Esophagus squamous epithelium (tissue), 5 donors: ENCODE measurements around the gene FGF12. TPM values are rescaled to one million over a fixed set of nuclear protein-coding genes. Genes with fewer than 3 reads are reported as not detected.

Experiments
- DNase-seq: peaks from one replicate; lab custom pipeline; 2025; lab: John Stamatoyannopoulos, UW
- H3K27ac ChIP-seq, 4 donors: fragments of 200-600 bp; sonication (generic); one replicate each; pipeline ENCODE4 v1.5.1; 2016 to 2019; ENCODE audit warnings: mild to moderate bottlenecking in 1 of 4
- H3K27me3 ChIP-seq, 4 donors: fragments of 200-600 bp; sonication (generic); 1 replicate in 3 of 4; 2 replicates in 1 of 4; pipeline versions ENCODE4 v1.5.1 to v1.6.0; 2017 to 2021; ENCODE audit warnings: antibody characterized with exemption in 1 of 4
- H3K36me3 ChIP-seq, 3 donors: fragments of 200-600 bp; sonication (generic); one replicate each; pipeline ENCODE4 v1.5.1; 2016 to 2019
- H3K4me1 ChIP-seq, 3 donors: fragments of 200-600 bp; sonication (generic); one replicate each; pipeline ENCODE4 v1.5.1; 2017 to 2019
- H3K4me3 ChIP-seq, 4 donors: fragments of 200-600 bp; sonication (generic); 1 replicate in 3 of 4; 2 replicates in 1 of 4; pipeline ENCODE4 v1.5.1; 2016 to 2019; ENCODE audit warnings: mild to moderate bottlenecking in 2 of 4, moderate library complexity in 1 of 4
- H3K9me3 ChIP-seq, 3 donors: fragments of 200-600 bp; sonication (generic); one replicate each; pipeline ENCODE4 v1.5.1; 2016 to 2019
- CTCF ChIP-seq, 6 experiments: fragments of 450-650 bp in 4 of 6; fragments of 200-600 bp in 2 of 6; sonication (generic) in 2 of 6; IDR thresholded peaks; one replicate each; pipeline ENCODE4 v1.5.1; 2016 to 2019; ENCODE audit warnings: antibody characterized with exemption in 6 of 6, mild to moderate bottlenecking in 4 of 6, moderate library complexity in 4 of 6
- POLR2A ChIP-seq, 4 donors: fragments of 450-650 bp; IDR thresholded peaks; one replicate each; pipeline ENCODE4 v1.6.1; 2017; ENCODE audit warnings: antibody characterized with exemption in 4 of 4, mild to moderate bottlenecking in 4 of 4, moderate library complexity in 3 of 4
- WGBS, 2 donors: methylation state at CpG; one replicate each; pipeline ENCODE4 v1.1.5; 2018; 5-methylcytosine and 5-hydroxymethylcytosine counted together
- intact Hi-C: fragments of 100-400 bp; cut with DNase I; formaldehyde crosslinking; loops from one replicate; pipeline ENCODE4 v1.15.0; 2022
- total RNA-seq, 4 donors: library from RNA; depleted of rRNA; stranded (reverse); fragments of >200 nt; gene quantifications; one replicate each; pipeline ENCODE4 v1.1.0, GENCODE V29; 2016
- donor health status: DM: yes; HTN: yes; CAD: no.

Gene FGF12
- total RNA-seq, 4 donors from 2014 or later, result 0.18 to 1.6 (median 0.86) TPM

GRCh38 chr3:192165552-192165951 lies 561.8 kb downstream of the FGF12 start:
- 58 to 73% methylated on average over 2 of the region's 2 CpGs for WGBS, 2 donors
- no peaks in the 10 kb centered on the region for H3K36me3 ChIP-seq
- peaks cover 0 to 10% (median 0%) of the 10 kb centered on the region in 4 donors for H3K27me3 ChIP-seq
- H3K9me3 ChIP-seq, result no peaks in the 10 kb centered on the region
- no peak overlapping the region for H3K27ac ChIP-seq
- intact Hi-C loops, result no loop called here
- no peak overlapping the region for H3K4me3 ChIP-seq
- TF ChIP-seq CTCF (IDR thresholded peaks at IDR 0.05) (no peak), POLR2A (IDR thresholded peaks at IDR 0.05) (no peak)
- DNase-seq, result no peak
- H3K4me1 ChIP-seq, result peaks cover 0 to 4% (median 0%) of the 10 kb centered on the region in 3 donors

- Histone ChIP-seq H3K4me1 (no peaks in the 10 kb centered on the region), H3K27me3 (no peaks in the 10 kb centered on the region), H3K36me3 (no peaks in the 10 kb centered on the region), H3K4me3 (no peak overlapping the region), H3K27ac (no peak overlapping the region), H3K9me3 (no peaks in the 10 kb centered on the region)
- intact Hi-C loops, result no loop called here
- no peak for DNase-seq
- no peak for TF ChIP-seq POLR2A (IDR thresholded peaks at IDR 0.05)
- TF ChIP-seq CTCF (IDR thresholded peaks at IDR 0.05), result no peak
- WGBS, 2 donors, result 81 to 85% methylated on average over 1 of the region's 1 CpG
These were observed 565.7 kb downstream of the FGF12 start for GRCh38 chr3:192161661-192162060.

GRCh38 chr3:192156382-192156781 lies 571.0 kb downstream of the FGF12 start:
- DNase-seq, result no peak
- no peak overlapping the region for H3K27ac ChIP-seq
- intact Hi-C loops, result no loop called here
- H3K4me1 ChIP-seq, result no peaks in the 10 kb centered on the region
- H3K36me3 ChIP-seq, result no peaks in the 10 kb centered on the region
- H3K9me3 ChIP-seq, result no peaks in the 10 kb centered on the region
- 67 to 75% methylated on average over 1 of the region's 1 CpG for WGBS, 2 donors
- H3K27me3 ChIP-seq, result no peaks in the 10 kb centered on the region
- TF ChIP-seq POLR2A (IDR thresholded peaks at IDR 0.05) (no peak), CTCF (IDR thresholded peaks at IDR 0.05) (no peak)
- no peak overlapping the region for H3K4me3 ChIP-seq

GRCh38 chr3:192155194-192155593 lies 572.1 kb downstream of the FGF12 start:
- Histone ChIP-seq H3K4me1 (no peaks in the 10 kb centered on the region), H3K4me3 (peak overlapping the region; percentile 6 to 50 (median 24)), H3K36me3 (no peaks in the 10 kb centered on the region), H3K27ac (no peak overlapping the region), H3K27me3 (no peaks in the 10 kb centered on the region), H3K9me3 (no peaks in the 10 kb centered on the region)
- WGBS, 2 donors, result 11 to 21% methylated on average over 4 to 8 of the region's 9 CpGs
- intact Hi-C loops, result no loop called here
- TF ChIP-seq CTCF (IDR thresholded peaks at IDR 0.05) (no peak), POLR2A (IDR thresholded peaks at IDR 0.05) (no peak)
- DNase-seq, result no peak

- Histone ChIP-seq H3K27ac (no peak overlapping the region), H3K9me3 (no peaks in the 10 kb centered on the region), H3K4me3 (no peak overlapping the region), H3K27me3 (no peaks in the 10 kb centered on the region), H3K36me3 (no peaks in the 10 kb centered on the region), H3K4me1 (no peaks in the 10 kb centered on the region)
- no peak for DNase-seq
- 83 to 87% methylated on average over 4 of the region's 4 CpGs for WGBS, 2 donors
- TF ChIP-seq CTCF (IDR thresholded peaks at IDR 0.05), result no peak
- no peak for TF ChIP-seq POLR2A (IDR thresholded peaks at IDR 0.05)
- intact Hi-C loops, result no loop called here
These were observed 594.1 kb downstream of the FGF12 start for GRCh38 chr3:192133271-192133670.
